Measurements from ENCODE around the gene C1orf105. TPM values are rescaled to one million over a fixed set of nuclear protein-coding genes. Genes with fewer than 3 reads are reported as not detected.

C1orf105 gene
- total and polyA plus RNA-seq, 2 of the 13 experiments (the other 11 are each of a cell fraction or from before 2014, with no cell fraction given), result 0.15 to 0.45 TPM

DNA sequence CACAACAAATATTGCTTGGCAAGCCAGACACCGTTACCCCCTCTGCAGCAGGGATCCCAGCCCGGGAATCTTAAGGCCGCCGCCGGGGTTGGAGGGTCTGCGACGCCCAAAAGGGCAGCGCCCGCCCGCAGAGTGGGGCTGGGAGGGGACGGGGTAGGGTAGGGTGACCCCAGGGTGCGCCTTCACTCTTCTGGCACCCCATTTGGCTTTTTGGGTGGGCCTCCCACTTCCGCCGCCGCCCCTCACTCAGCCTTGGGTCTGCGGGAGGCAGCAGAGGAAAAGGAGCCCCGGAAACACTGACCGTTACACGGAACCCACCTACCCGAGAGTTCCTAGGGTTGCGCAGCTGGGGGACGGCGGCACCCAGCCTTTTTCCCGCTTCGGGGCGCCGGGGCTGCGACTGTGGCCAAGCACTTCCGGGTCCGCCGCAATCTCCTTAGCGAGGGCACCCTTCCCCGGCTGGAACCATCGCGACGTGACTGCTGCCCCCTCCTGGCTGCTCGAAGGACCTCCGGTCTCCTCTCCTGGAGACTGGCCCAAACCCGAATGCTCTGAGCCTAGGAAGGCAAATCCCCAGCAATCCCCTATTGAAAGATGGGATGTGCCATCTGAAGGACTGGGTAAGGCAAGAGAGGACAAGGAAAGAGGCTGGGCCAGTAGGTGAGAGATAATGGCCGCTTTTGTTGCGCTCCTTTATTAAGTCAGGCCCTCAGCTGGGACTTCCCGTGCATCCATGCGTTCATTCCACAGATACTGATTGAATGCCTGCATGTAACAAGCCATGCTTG lies 23.4 kb downstream of the C1orf105 start, which contains the start of gene PIGC:
Gene PIGC (minus strand): TSS at position 404 of the 788 bp plus-strand sequence. CDS start 1,447 bp downstream, outside the sequence.
- peak within 1 kb of the TSS; percentile 66 for H3K27ac ChIP-seq (ENCODE audit: extremely low read length, insufficient read depth, low read length)
- no peaks in the 10 kb centered on the region; a peak in 1 of 5 replicates for H3K36me3 ChIP-seq (replicated peaks in 1 of 2; ENCODE audit: control insufficient read depth in 1 of 2, insufficient read depth in 2 of 2, low read length in 2 of 2)
- intact Hi-C loops (cut with micrococcal nuclease; ENCODE audit: unreplicated experiment), result loop anchor here (2.0 kb wide), 2 partner anchors 15 to 441 kb away; no protein-coding TSS in a partner anchor
- in situ Hi-C loops (cut with HindIII; ENCODE audit: extremely low pct_ligation_motif_present, low pct_unique_long_range_greater_than_20kb), result loop anchor here (5.0 kb wide), 1 partner anchor 273 kb away; no protein-coding TSS in a partner anchor
- peak within 1 kb of the TSS; percentile 96 for H3K4me2 ChIP-seq (ENCODE audit: low read depth, low read length)
- ChIA-PET CTCF (ENCODE audit: low intra/inter-chr PET ratio, low total read pairs) (interaction anchor here (1.4 to 1.8 kb wide), 2 partner anchors 14 to 440 kb away, joined by 4 to 11 read pairs; no protein-coding TSS in a partner anchor), POLR2A (interaction anchor here (0.8 to 1.4 kb wide), 3 partner anchors 12 to 89 kb away, joined by 3 to 7 read pairs (median 4); partner anchors contain the start of gene SUCO)
- H3K79me2 ChIP-seq (ENCODE audit: insufficient read depth, low read length), result peaks cover 7% of the 10 kb centered on the region
- peak within 1 kb of the TSS; percentile 82 to 93 (median 87) for H3K4me3 ChIP-seq (replicated peaks in 1 of 3; ENCODE audit: insufficient read depth in 1 of 3, low read depth in 2 of 3, low read length in 3 of 3)
- H3K9ac ChIP-seq (ENCODE audit: insufficient read depth, low read depth, low read length), result peak within 1 kb of the TSS; percentile 93
- peak within 1 kb of the TSS; percentile 91 for H2AFZ ChIP-seq (ENCODE audit: low read length)
- no peaks in the 10 kb centered on the region for H3K9me3 ChIP-seq (ENCODE audit: low read length)
- peaks cover 44% of the 10 kb centered on the region for H3K4me1 ChIP-seq (ENCODE audit: insufficient read depth, low read length)
- no peaks in the 10 kb centered on the region for H4K20me1 ChIP-seq (ENCODE audit: insufficient read depth, low read length)
- peak; percentile 98 for ATAC-seq
- DNase-seq (ENCODE audit: low spot score), result peak; percentile 73
- no peaks in the 10 kb centered on the region for H3K27me3 ChIP-seq (ENCODE audit: control insufficient read depth in 1 of 2, insufficient read depth in 2 of 2, low read length in 2 of 2)
- 5% methylated on average over 8 of the region's 43 CpGs for WGBS (ENCODE audit: low lambda C conversion rate)
- peak; percentile 92 for FAIRE-seq
- BruUV-seq (replicated peaks), result TSS peak; percentile 72
- TF ChIP-seq ERF (CRISPR knock-in tag; IDR thresholded peaks at IDR 0.05) (peak; percentile 64; the same call in 1 of the 2 replicates), ZHX1 (CRISPR knock-in tag; IDR thresholded peaks at IDR 0.05; ENCODE audit: low read depth) (no peak), ZNF44 (CRISPR knock-in tag; IDR thresholded peaks at IDR 0.05) (no peak; the same call in 1 of the 2 replicates), MEIS2 (CRISPR knock-in tag; IDR thresholded peaks at IDR 0.05) (peak; percentile 64), NFKBIZ (CRISPR knock-in tag; IDR thresholded peaks at IDR 0.05) (peak; percentile 46; the same call in 1 of the 2 replicates), HDAC2 (CRISPR knock-in tag; IDR thresholded peaks at IDR 0.05) (peak; percentile 78), ZNF547 (CRISPR knock-in tag; IDR thresholded peaks at IDR 0.05) (peak; percentile 64; the same call in 1 of the 2 replicates), SOX13 (IDR thresholded peaks at IDR 0.05) (no peak), SOX13 (CRISPR knock-in tag; conservative IDR thresholded peaks at IDR 0.05 in 1 of 2, IDR thresholded peaks at IDR 0.05 in 1 of 2) (peak in 1 of 2 experiments; percentile 40; a peak in 1 of 4 replicates), RAD21 (CRISPR knock-in tag; IDR thresholded peaks at IDR 0.05) (peak; percentile 71), PAXIP1 (CRISPR knock-in tag; conservative IDR thresholded peaks at IDR 0.05) (peak; percentile 46; the same call in 1 of the 2 replicates), BRD4 (CRISPR knock-in tag; IDR thresholded peaks at IDR 0.05) (peak; percentile 74; the same call in 1 of the 2 replicates), CBFB (CRISPR knock-in tag; IDR thresholded peaks at IDR 0.05) (peak; percentile 76; the same call in 1 of the 2 replicates), USF2 (IDR thresholded peaks at IDR 0.05; ENCODE audit: low read depth, low read length) (no peak), USF2 (CRISPR knock-in tag; IDR thresholded peaks at IDR 0.05; ENCODE audit: borderline replicate concordance) (no peak)

Data from HepG2 (cell line).